Measurements from ENCODE around the gene HCRTR1.
"Not testable (repeated sequence)": the region's sequence is repeated elsewhere in the genome, so short reads cannot be mapped to it uniquely, and the experiment has no call there.

Gene HCRTR1

GRCh38 chr1:31581821-31582810 is 35.4 kb upstream of the HCRTR1 start:
- no peak for DNase-seq

GRCh38 chr1:31583082-31583994 is 34.2 kb upstream of the HCRTR1 start:
- no peak for DNase-seq

GRCh38 chr1:31583995-31584868 is 33.3 kb upstream of the HCRTR1 start:
- DNase-seq, result peak in 1 of 2 experiments; percentile 14

GRCh38 chr1:31584869-31585735 is 32.4 kb upstream of the HCRTR1 start:
- no peak for DNase-seq

GRCh38 chr1:31585736-31586365 is 31.6 kb upstream of the HCRTR1 start:
- DNase-seq, result no peak

GRCh38 chr1:31586376-31587327 is 30.8 kb upstream of the HCRTR1 start:
- no peak for DNase-seq

GRCh38 chr1:31587328-31587699 is 30.2 kb upstream of the HCRTR1 start:
- DNase-seq, result not testable (repeated sequence)

- peak; percentile 6 to 49 for DNase-seq
Measured at GRCh38 chr1:31587720-31588423, 29.6 kb upstream of the HCRTR1 start.

GRCh38 chr1:31588751-31589515 is 28.6 kb upstream of the HCRTR1 start:
- DNase-seq, result no peak

- no peak for DNase-seq
Measured at GRCh38 chr1:31591425-31592093, 25.9 kb upstream of the HCRTR1 start.

- no peak for DNase-seq
Measured at GRCh38 chr1:31592132-31592531, 25.4 kb upstream of the HCRTR1 start.

- DNase-seq, result no peak
Measured at GRCh38 chr1:31593136-31593665, 24.3 kb upstream of the HCRTR1 start.

- peak; percentile 67 to 69 for DNase-seq
Measured at GRCh38 chr1:31593770-31594632, 23.5 kb upstream of the HCRTR1 start.

- no peak for DNase-seq
Measured at GRCh38 chr1:31595836-31596736, 21.4 kb upstream of the HCRTR1 start.

- no peak for DNase-seq
Measured at GRCh38 chr1:31596737-31597097, 20.8 kb upstream of the HCRTR1 start.
